Stimulated activated naive B cell treated with anti-CD40 and anti-IgM and Interleukin-4, amounts not matched to agents 10 μg/mL and 1 μg/mL and 100 μg/mL, for 72 hours (primary cell): ENCODE results near the gene EIF4E.
"Not testable (repeated sequence)": the region's sequence is repeated elsewhere in the genome, so short reads cannot be mapped to it uniquely, and the experiment has no call there.

ENCODE experiments used
- ATAC-seq, 2 donors: fragments of 150-1000 bp; cut with Tn5 transposase; replicated peaks; 2 replicates each; pipeline ENCODE4 v1.10.0; 2021; ENCODE audit warnings: moderate library complexity in 1 of 2
- DNase-seq: peaks from one replicate; pipeline ENCODE4 v3.0.0; 2021
- H3K27ac Mint-ChIP-seq: one replicate; pipeline ENCODE4 v1.8.0; 2022; ENCODE audit warnings: mild to moderate bottlenecking, mixed read lengths
- H3K27me3 Mint-ChIP-seq, 2 donors: one replicate each; pipeline ENCODE4 v1.8.0; 2022; ENCODE audit warnings: mixed read lengths in 2 of 2
- H3K36me3 Mint-ChIP-seq, 2 donors: one replicate each; pipeline ENCODE4 v1.8.0; 2022; ENCODE audit warnings: mixed read lengths in 2 of 2, mild to moderate bottlenecking in 1 of 2
- H3K4me1 Mint-ChIP-seq, 2 donors: one replicate each; pipeline ENCODE4 v1.8.0; 2022; ENCODE audit warnings: mixed read lengths in 2 of 2, mild to moderate bottlenecking in 1 of 2
- H3K4me3 Mint-ChIP-seq, 2 donors: one replicate each; pipeline ENCODE4 v1.8.0; 2022; ENCODE audit warnings: mild to moderate bottlenecking in 2 of 2, mixed read lengths in 2 of 2, moderate library complexity in 1 of 2
- H3K9me3 Mint-ChIP-seq, 2 donors: one replicate each; pipeline ENCODE4 v1.8.0; 2022; ENCODE audit warnings: mixed read lengths in 2 of 2, mild to moderate bottlenecking in 1 of 2

EIF4E gene

GRCh38 chr4:98910728-98911127 lies 18.2 kb downstream of the EIF4E start:
- H3K27ac Mint-ChIP-seq: not testable (repeated sequence)

DNA sequence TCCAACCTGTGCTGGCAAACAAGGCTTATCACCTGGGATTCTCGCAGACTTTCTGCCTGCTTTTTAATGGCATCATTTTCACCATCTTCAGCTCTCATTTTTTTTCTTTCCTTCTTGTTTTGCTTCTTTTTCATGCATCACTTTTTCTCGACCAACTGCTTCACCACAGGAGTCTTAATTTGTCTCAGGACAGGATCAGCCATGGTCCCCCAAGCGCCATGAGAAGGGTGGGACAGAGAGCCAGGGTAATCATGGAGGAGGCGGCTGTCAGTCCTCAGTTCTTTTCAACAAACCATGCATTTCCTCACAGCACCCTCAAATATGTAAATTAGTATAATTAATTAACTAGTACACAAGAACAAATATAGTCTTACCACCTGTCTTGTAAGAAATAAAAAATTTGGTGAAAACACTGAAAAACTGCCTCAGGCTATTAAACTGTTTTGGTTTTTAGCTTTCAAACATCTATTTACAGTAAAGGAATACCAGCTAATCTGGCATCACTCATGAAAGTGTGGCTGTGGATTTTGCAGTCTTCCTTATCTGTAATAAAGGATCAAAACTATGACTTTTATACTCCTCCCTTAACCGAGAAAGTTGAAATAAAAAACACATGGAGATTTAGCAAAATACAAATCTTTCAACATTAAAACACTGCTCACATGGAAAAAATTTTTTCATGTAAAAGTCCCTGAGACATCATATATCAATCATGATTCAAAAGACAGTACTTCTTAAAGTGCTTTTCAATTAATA lies 19.1 kb downstream of the EIF4E start:
- no peak for DNase-seq
- Mint-ChIP-seq H3K27ac (peak overlapping the region; percentile 63), H3K4me3 (no peak overlapping the region), H3K27me3 (no peaks in the 10 kb centered on the region), H3K36me3 (peaks cover 14 to 30% of the 10 kb centered on the region in 2 donors), H3K4me1 (peaks cover 26 to 65% of the 10 kb centered on the region in 2 donors), H3K9me3 (no peaks in the 10 kb centered on the region)
- ATAC-seq: no peak

More at GRCh38 chr4:98910728-98911127, 18.2 kb downstream of the EIF4E start:
- H3K9me3 Mint-ChIP-seq, H3K4me3 Mint-ChIP-seq, ATAC-seq, H3K27me3 Mint-ChIP-seq, DNase-seq: not testable (repeated sequence)
- Mint-ChIP-seq H3K4me1 (peaks cover 23 to 62% of the 10 kb centered on the region in 2 donors), H3K36me3 (peaks cover 10 to 28% of the 10 kb centered on the region in 2 donors)

- Mint-ChIP-seq H3K27ac (no peak overlapping the region), H3K4me3 (no peak overlapping the region), H3K36me3 (peaks cover 14 to 25% of the 10 kb centered on the region in 2 donors), H3K9me3 (no peaks in the 10 kb centered on the region), H3K27me3 (no peaks in the 10 kb centered on the region), H3K4me1 (peaks cover 26 to 56% of the 10 kb centered on the region in 2 donors)
- no peak for ATAC-seq
- no peak for DNase-seq
These were observed 20.1 kb downstream of the EIF4E start for GRCh38 chr4:98908703-98909262.

- Mint-ChIP-seq H3K36me3 (peaks cover 14 to 25% of the 10 kb centered on the region in 2 donors), H3K9me3 (no peaks in the 10 kb centered on the region), H3K4me1 (peaks cover 27 to 57% of the 10 kb centered on the region in 2 donors), H3K27ac (no peak overlapping the region), H3K27me3 (no peaks in the 10 kb centered on the region), H3K4me3 (no peak overlapping the region)
- DNase-seq: no peak
- ATAC-seq: no peak
These were observed 20.8 kb downstream of the EIF4E start for GRCh38 chr4:98908182-98908581.

DNA sequence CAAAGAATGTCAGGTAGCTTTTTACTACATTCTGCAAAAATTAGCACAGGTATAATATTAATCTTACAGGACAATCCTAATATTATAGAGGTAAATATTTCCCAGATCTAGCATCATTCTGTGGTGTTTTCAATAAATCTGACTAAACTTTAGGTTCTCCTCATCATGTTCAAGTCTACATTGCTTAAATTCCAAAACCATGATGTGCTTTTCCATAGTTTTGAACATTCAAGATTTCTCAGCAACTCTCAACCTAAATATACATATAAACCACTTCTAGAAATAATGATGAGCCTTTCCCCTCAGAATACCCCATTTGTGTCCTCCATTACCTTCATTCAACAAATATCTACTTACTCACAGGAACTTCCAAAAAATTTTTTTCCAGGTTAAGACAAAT lies 23.1 kb downstream of the EIF4E start:
- no peaks in the 10 kb centered on the region for H3K9me3 Mint-ChIP-seq
- no peak for DNase-seq
- H3K27ac Mint-ChIP-seq: no peak overlapping the region
- H3K4me1 Mint-ChIP-seq: peaks cover 37 to 70% of the 10 kb centered on the region in 2 donors
- ATAC-seq: no peak
- H3K27me3 Mint-ChIP-seq: no peaks in the 10 kb centered on the region
- H3K36me3 Mint-ChIP-seq: peaks cover 30 to 40% of the 10 kb centered on the region in 2 donors
- H3K4me3 Mint-ChIP-seq: peak overlapping the region in 1 of 2 donors; percentile 47

DNA sequence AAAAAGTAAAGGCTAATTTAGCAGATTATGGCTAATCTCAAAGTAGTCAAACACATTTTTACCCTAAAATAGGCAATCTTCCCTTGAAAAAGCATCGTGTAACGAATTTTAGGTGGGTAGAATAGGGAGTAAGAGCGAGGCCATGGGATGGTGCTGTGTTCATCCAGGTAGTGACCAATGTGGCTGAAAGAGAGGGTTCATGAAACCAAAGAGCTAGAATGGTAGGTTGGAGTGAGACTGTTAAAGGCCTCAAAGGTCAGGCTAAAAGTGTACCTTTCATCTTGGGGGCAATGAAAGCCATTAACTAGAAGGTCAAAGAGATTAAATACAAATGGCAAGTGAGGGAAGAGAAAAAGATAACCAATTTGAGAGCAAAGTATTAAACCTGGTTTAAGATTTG lies 23.6 kb downstream of the EIF4E start:
- DNase-seq: no peak
- no peak overlapping the region for H3K4me3 Mint-ChIP-seq
- H3K27me3 Mint-ChIP-seq: no peaks in the 10 kb centered on the region
- no peaks in the 10 kb centered on the region for H3K9me3 Mint-ChIP-seq
- H3K36me3 Mint-ChIP-seq: peaks cover 34 to 44% of the 10 kb centered on the region in 2 donors
- ATAC-seq: peak in 1 of 2 donors; percentile 45
- H3K4me1 Mint-ChIP-seq: peaks cover 38 to 71% of the 10 kb centered on the region in 2 donors
- peak overlapping the region; percentile 20 for H3K27ac Mint-ChIP-seq

- Mint-ChIP-seq H3K4me3 (no peak overlapping the region), H3K27me3 (no peaks in the 10 kb centered on the region), H3K36me3 (peaks cover 35 to 47% of the 10 kb centered on the region in 2 donors), H3K27ac (no peak overlapping the region), H3K9me3 (no peaks in the 10 kb centered on the region), H3K4me1 (peaks cover 38 to 61% of the 10 kb centered on the region in 2 donors)
- no peak for DNase-seq
- no peak for ATAC-seq
These were observed 25.0 kb downstream of the EIF4E start for GRCh38 chr4:98903963-98904362.

GRCh38 chr4:98903561-98903960 lies 25.4 kb downstream of the EIF4E start:
- H3K9me3 Mint-ChIP-seq: no peaks in the 10 kb centered on the region
- peaks cover 37 to 57% of the 10 kb centered on the region in 2 donors for H3K4me1 Mint-ChIP-seq
- ATAC-seq (no peak), DNase-seq (no peak)
- no peak overlapping the region for H3K27ac Mint-ChIP-seq
- peaks cover 36 to 46% of the 10 kb centered on the region in 2 donors for H3K36me3 Mint-ChIP-seq
- H3K27me3 Mint-ChIP-seq: no peaks in the 10 kb centered on the region
- no peak overlapping the region for H3K4me3 Mint-ChIP-seq

GRCh38 chr4:98899277-98899676 lies 29.7 kb downstream of the EIF4E start:
- Mint-ChIP-seq H3K9me3 (peaks cover 0 to 6% of the 10 kb centered on the region in 2 donors), H3K4me3 (no peak overlapping the region), H3K36me3 (peaks cover 45 to 72% of the 10 kb centered on the region in 2 donors), H3K4me1 (peaks cover 26 to 34% of the 10 kb centered on the region in 2 donors), H3K27me3 (no peaks in the 10 kb centered on the region), H3K27ac (no peak overlapping the region)
- no peak for ATAC-seq
- no peak for DNase-seq

- no peak for DNase-seq
- Mint-ChIP-seq H3K27me3 (no peaks in the 10 kb centered on the region), H3K4me1 (peaks cover 10 to 13% of the 10 kb centered on the region in 2 donors), H3K27ac (no peak overlapping the region), H3K36me3 (peaks cover 52 to 72% of the 10 kb centered on the region in 2 donors), H3K9me3 (peaks cover 0 to 6% of the 10 kb centered on the region in 2 donors), H3K4me3 (no peak overlapping the region)
- no peak for ATAC-seq
These were observed 37.2 kb downstream of the EIF4E start for GRCh38 chr4:98891478-98892337.

DNA sequence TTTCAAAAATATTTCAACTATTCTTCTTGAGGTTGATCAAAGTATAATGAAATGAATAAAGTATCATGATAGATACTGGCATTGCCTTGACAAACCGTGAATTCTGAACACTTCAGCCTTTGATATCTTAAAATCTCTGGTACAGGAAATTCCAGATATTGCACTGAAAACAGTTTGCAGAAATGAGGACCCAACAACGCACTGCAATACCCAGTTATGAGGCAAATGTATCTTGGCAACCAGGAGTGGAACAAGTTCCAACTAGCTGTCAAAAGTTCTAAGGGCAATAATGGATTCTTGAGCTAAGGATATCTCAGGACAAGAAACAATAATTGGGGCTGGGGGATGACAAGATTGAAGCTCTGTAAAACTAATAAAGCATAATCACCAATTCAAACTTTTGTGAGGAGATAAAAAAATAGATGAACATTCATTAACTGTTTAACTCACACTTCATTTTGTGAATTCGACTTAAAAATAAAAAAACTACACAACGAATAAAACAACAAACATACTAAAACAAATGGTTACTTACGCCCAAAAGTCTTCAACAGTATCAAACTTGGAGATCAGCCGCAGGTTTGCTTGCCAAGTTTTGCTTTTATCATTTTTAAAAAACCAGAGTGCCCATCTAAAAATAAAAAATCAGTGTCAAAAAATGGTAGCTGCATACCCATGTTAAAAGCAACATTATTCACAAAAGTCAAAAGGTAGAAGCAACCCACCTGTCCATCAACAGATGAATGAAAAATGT lies 38.1 kb downstream of the EIF4E start:
- Mint-ChIP-seq H3K4me3 (no peak overlapping the region), H3K36me3 (peaks cover 49 to 67% of the 10 kb centered on the region in 2 donors), H3K9me3 (peaks cover 0 to 6% of the 10 kb centered on the region in 2 donors), H3K27ac (no peak overlapping the region), H3K4me1 (peaks cover 8 to 13% of the 10 kb centered on the region in 2 donors), H3K27me3 (no peaks in the 10 kb centered on the region)
- DNase-seq (no peak), ATAC-seq (no peak)

GRCh38 chr4:98887145-98887544 lies 41.8 kb downstream of the EIF4E start:
- H3K27ac Mint-ChIP-seq: no peak overlapping the region
- H3K36me3 Mint-ChIP-seq: peaks cover 34 to 38% of the 10 kb centered on the region in 2 donors
- no peak overlapping the region for H3K4me3 Mint-ChIP-seq

DNA sequence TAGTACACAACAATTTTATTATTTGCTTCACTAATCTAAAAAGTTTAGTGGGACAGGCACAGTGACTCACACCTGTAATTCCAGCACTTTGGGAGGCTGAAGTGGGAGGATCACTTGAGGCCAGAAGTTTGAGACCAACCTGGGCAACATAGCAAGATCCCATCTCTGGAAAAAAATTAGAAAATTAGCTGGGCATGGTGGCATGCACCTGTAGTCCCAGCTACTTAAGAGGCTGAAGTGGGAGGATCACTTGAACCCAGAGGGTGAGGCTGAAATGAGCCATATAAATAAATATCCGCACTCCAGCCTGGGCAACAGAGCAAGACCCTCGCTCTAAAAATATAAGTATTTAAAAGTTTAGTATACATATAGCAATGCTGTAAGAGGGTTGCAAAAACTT lies 42.6 kb downstream of the EIF4E start:
- H3K27me3 Mint-ChIP-seq, H3K9me3 Mint-ChIP-seq, DNase-seq, H3K27ac Mint-ChIP-seq, ATAC-seq, H3K4me1 Mint-ChIP-seq, H3K4me3 Mint-ChIP-seq: not testable (repeated sequence)
- H3K36me3 Mint-ChIP-seq: peaks cover 35 to 36% of the 10 kb centered on the region in 2 donors

More at GRCh38 chr4:98887145-98887544, 41.8 kb downstream of the EIF4E start:
- DNase-seq (no peak), ATAC-seq (no peak)
- Mint-ChIP-seq H3K9me3 (no peaks in the 10 kb centered on the region), H3K4me1 (no peaks in the 10 kb centered on the region), H3K27me3 (no peaks in the 10 kb centered on the region)

DNA sequence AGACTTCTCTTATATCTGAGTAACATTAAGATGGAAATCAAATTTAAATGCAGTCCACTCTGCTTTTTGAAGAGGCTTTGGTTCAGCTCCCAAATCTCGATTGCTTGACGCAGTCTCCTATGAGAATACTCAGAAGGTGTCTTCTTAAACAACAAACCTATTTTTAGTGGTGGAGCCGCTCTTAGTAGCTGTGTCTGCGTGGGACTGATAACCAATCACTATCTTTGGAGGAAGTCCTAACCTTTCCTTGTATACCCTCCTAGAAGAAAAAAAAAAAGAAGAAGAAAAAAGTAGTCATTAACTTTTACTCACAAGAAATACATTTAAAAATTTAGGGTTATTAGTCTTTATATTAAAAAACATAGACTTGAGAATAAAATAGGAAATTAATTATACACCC lies 48.0 kb downstream of the EIF4E start:
- not testable (repeated sequence) for H3K9me3 Mint-ChIP-seq, H3K4me3 Mint-ChIP-seq, H3K27me3 Mint-ChIP-seq, ATAC-seq, H3K4me1 Mint-ChIP-seq, DNase-seq, H3K27ac Mint-ChIP-seq
- H3K36me3 Mint-ChIP-seq: peaks cover 25 to 37% of the 10 kb centered on the region in 2 donors
